SU-DHL-6 (cell line): ENCODE results near the gene ZNF334.

Experiments
- H2AFZ ChIP-seq: fragments of 200-600 bp; sonication (generic); 2 replicates; pipeline ENCODE4 v1.6.1; 2014; ENCODE audit warnings: low read depth, mild to moderate bottlenecking, moderate library complexity, mixed read lengths, antibody characterized with exemption, low read length; ENCODE audit not compliant: severe bottlenecking
- H3F3A ChIP-seq: fragments of 200-600 bp; shearing (Covaris generic); 2 replicates; pipeline ENCODE4 v1.6.0; 2016; ENCODE audit warnings: antibody characterized with exemption, mild to moderate bottlenecking; ENCODE audit not compliant: insufficient read depth
- H3K27ac ChIP-seq: fragments of 200-600 bp; sonication (generic); 2 replicates; pipeline ENCODE4 v1.5.1; 2016; ENCODE audit warnings: low read depth, mild to moderate bottlenecking, low read length, moderate library complexity, mixed read lengths
- H3K27me3 ChIP-seq: fragments of 200-600 bp; sonication (generic), shearing (Covaris generic); 2 replicates; pipeline ENCODE4 v1.6.0; 2014; ENCODE audit warnings: mild to moderate bottlenecking, low read length
- H3K36me3 ChIP-seq: fragments of 200-600 bp; sonication (generic); 2 replicates; pipeline ENCODE4 v1.6.1; 2014; ENCODE audit warnings: mild to moderate bottlenecking, low read length, mixed read lengths
- H3K4me2 ChIP-seq: fragments of 300-600, 200-600 bp; shearing (Covaris generic), sonication (generic); 2 replicates; pipeline ENCODE4 v1.6.0; 2014; ENCODE audit warnings: low read length, low read depth, mild to moderate bottlenecking; ENCODE audit not compliant: poor library complexity, severe bottlenecking
- H3K4me3 ChIP-seq: fragments of 200-600 bp; sonication (generic); 2 replicates; pipeline ENCODE4 v1.5.1; 2014; ENCODE audit warnings: antibody characterized with exemption, low read length, mild to moderate bottlenecking, mixed read lengths; ENCODE audit not compliant: insufficient read depth, poor library complexity, severe bottlenecking
- H3K79me2 ChIP-seq: fragments of 200-600 bp; sonication (generic); 2 replicates; pipeline ENCODE4 v1.6.1; 2014; ENCODE audit warnings: mild to moderate bottlenecking, low read length, moderate library complexity; ENCODE audit not compliant: insufficient read depth
- H3K9ac ChIP-seq: fragments of 200-600 bp; sonication (generic); 2 replicates; pipeline ENCODE4 v1.7.0; 2014; ENCODE audit warnings: mild to moderate bottlenecking, low read length
- H3K9me2 ChIP-seq: fragments of 200-600 bp; sonication (generic); replicated peaks from 2 replicates; pipeline ENCODE4 v1.6.1; 2014; ENCODE audit warnings: low read length; ENCODE audit not compliant: insufficient read depth
- H3K9me3 ChIP-seq: fragments of 200-600 bp; sonication (generic); 2 replicates; pipeline ENCODE4 v1.6.1; 2014; ENCODE audit warnings: low read length, mixed read lengths; ENCODE audit not compliant: insufficient read depth
- H4K20me1 ChIP-seq: fragments of 200-600 bp; sonication (generic); 2 replicates; pipeline ENCODE4 v1.6.1; 2014; ENCODE audit warnings: low read depth, mild to moderate bottlenecking, antibody characterized with exemption, low read length, moderate library complexity, mixed read lengths
- EZH2phosphoT487 ChIP-seq: fragments of 200-600 bp; sonication (generic), shearing (Covaris generic); conservative IDR thresholded peaks from 2 replicates; pipeline ENCODE4 v1.6.1; 2018; ENCODE audit warnings: mild to moderate bottlenecking, antibody characterized with exemption, low read length, moderate library complexity, mixed read lengths
- TF ChIP-seq, protein P1 (sequence below): fragments of 200-600 bp; sonication (generic); IDR thresholded peaks from one replicate; pipeline ENCODE4 v1.5.1; 2017; ENCODE audit warnings: antibody characterized with exemption, mild to moderate bottlenecking, low read length, moderate library complexity; ENCODE audit not compliant: insufficient read depth, poor library complexity, severe bottlenecking

ZNF334 gene

DNA sequence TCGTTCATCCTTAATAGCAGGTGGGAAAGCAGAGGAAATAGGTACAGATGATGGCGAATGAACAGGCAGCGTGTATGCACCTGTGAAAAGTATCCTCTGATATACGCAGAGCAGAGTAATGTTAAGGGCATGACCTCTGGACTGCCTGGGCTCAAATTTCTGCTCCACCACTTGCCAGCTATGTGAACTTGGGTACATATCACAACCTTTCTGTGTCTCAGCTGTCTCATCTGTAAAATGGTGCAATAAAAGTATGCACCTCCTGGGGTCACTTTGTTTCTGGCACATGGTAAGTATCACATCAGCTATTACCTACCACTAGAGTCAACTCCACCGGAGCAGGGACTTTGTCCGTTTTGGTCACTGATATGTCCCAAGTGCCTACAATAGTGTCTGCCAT, 34.6 kb upstream of the ZNF334 start:
- no peak overlapping the region for H3K4me3 ChIP-seq
- no peaks in the 10 kb centered on the region for H3K9me2 ChIP-seq
- H3F3A ChIP-seq: no peaks in the 10 kb centered on the region
- no peak overlapping the region for H3K9ac ChIP-seq
- H3K27ac ChIP-seq: no peak overlapping the region
- H4K20me1 ChIP-seq: no peaks in the 10 kb centered on the region
- no peak overlapping the region for H2AFZ ChIP-seq
- H3K79me2 ChIP-seq: no peaks in the 10 kb centered on the region
- H3K4me2 ChIP-seq: no peak overlapping the region
- no peaks in the 10 kb centered on the region for H3K27me3 ChIP-seq
- H3K9me3 ChIP-seq: no peaks in the 10 kb centered on the region
- H3K36me3 ChIP-seq: no peaks in the 10 kb centered on the region
- TF ChIP-seq, protein P1, sequence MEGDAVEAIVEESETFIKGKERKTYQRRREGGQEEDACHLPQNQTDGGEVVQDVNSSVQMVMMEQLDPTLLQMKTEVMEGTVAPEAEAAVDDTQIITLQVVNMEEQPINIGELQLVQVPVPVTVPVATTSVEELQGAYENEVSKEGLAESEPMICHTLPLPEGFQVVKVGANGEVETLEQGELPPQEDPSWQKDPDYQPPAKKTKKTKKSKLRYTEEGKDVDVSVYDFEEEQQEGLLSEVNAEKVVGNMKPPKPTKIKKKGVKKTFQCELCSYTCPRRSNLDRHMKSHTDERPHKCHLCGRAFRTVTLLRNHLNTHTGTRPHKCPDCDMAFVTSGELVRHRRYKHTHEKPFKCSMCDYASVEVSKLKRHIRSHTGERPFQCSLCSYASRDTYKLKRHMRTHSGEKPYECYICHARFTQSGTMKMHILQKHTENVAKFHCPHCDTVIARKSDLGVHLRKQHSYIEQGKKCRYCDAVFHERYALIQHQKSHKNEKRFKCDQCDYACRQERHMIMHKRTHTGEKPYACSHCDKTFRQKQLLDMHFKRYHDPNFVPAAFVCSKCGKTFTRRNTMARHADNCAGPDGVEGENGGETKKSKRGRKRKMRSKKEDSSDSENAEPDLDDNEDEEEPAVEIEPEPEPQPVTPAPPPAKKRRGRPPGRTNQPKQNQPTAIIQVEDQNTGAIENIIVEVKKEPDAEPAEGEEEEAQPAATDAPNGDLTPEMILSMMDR: no peak
- TF ChIP-seq EZH2phosphoT487: no peak

GRCh38 chr20:46546936-46547335, 33.6 kb upstream of the ZNF334 start:
- H3K9me2 ChIP-seq: no peaks in the 10 kb centered on the region
- no peaks in the 10 kb centered on the region for H3K27me3 ChIP-seq
- no peak overlapping the region for H3K27ac ChIP-seq
- H3F3A ChIP-seq: no peaks in the 10 kb centered on the region
- H3K79me2 ChIP-seq: no peaks in the 10 kb centered on the region
- TF ChIP-seq EZH2phosphoT487: no peak
- TF ChIP-seq, protein P1: no peak
- no peaks in the 10 kb centered on the region for H3K9me3 ChIP-seq
- no peaks in the 10 kb centered on the region for H4K20me1 ChIP-seq
- no peak overlapping the region for H3K4me3 ChIP-seq
- H3K36me3 ChIP-seq: no peaks in the 10 kb centered on the region
- H3K4me2 ChIP-seq: no peak overlapping the region
- H3K9ac ChIP-seq: no peak overlapping the region
- H2AFZ ChIP-seq: no peak overlapping the region

DNA sequence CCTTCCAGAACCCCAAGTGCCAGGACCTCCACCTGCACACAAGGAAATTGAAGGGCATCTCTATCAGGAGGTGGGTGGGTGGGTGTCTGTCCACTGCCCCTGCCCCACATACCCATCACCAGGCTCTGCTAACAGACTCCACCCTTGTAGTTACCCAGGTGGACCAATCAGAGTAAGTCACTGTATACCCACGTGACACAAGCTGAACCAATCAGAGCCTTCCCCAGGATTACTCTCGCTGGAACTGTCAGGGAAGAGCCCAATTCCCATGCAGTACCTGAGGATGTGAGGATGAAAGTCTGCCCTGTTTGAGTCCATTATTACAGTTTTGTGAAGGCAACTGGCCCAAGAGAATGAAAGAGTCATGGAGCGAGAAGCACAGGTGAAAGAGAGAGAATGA, 32.9 kb upstream of the ZNF334 start:
- no peaks in the 10 kb centered on the region for H3K27me3 ChIP-seq
- H3K79me2 ChIP-seq: no peaks in the 10 kb centered on the region
- TF ChIP-seq EZH2phosphoT487: no peak
- TF ChIP-seq, protein P1: no peak

GRCh38 chr20:46545827-46546138, 32.4 kb upstream of the ZNF334 start:
- Histone ChIP-seq H3K79me2 (no peaks in the 10 kb centered on the region), H3K4me2 (no peak overlapping the region), H3K36me3 (no peaks in the 10 kb centered on the region), H4K20me1 (no peaks in the 10 kb centered on the region), H3K9me2 (no peaks in the 10 kb centered on the region), H3K27ac (no peak overlapping the region), H3K9ac (no peak overlapping the region), H3K9me3 (no peaks in the 10 kb centered on the region), H3K4me3 (no peak overlapping the region), H3F3A (no peaks in the 10 kb centered on the region), H2AFZ (no peak overlapping the region), H3K27me3 (no peaks in the 10 kb centered on the region)
- TF ChIP-seq, protein P1: no peak
- TF ChIP-seq EZH2phosphoT487: no peak

More for the DNA sequence above, 32.9 kb upstream of the ZNF334 start:
- Histone ChIP-seq H3K27ac (no peak overlapping the region), H3F3A (no peaks in the 10 kb centered on the region), H4K20me1 (no peaks in the 10 kb centered on the region), H2AFZ (no peak overlapping the region), H3K9me2 (no peaks in the 10 kb centered on the region), H3K4me3 (no peak overlapping the region), H3K36me3 (no peaks in the 10 kb centered on the region), H3K9ac (no peak overlapping the region), H3K4me2 (no peak overlapping the region), H3K9me3 (no peaks in the 10 kb centered on the region)
